ENCODE measurements around the gene EIF4B.

- TF ChIP-seq SIN3A (IDR thresholded peaks at IDR 0.05; ENCODE audit: borderline replicate concordance, insufficient read depth, low read depth, low read length) (no peak), CTCF (IDR thresholded peaks at IDR 0.05) (no peak), POLR2AphosphoS5 (IDR thresholded peaks at IDR 0.05; ENCODE audit: low read depth, low read length) (no peak), REST (IDR thresholded peaks at IDR 0.05; ENCODE audit: insufficient read depth in 1 of 2, low read depth in 2 of 2, low read length in 1 of 2) (no peak)
Observed at GRCh38 chr12:53025250-53025649, 19.0 kb downstream of the EIF4B start.
